GM18519 (cell line): ENCODE results near the gene LETM1.

Experiments
- ATAC-seq: cut with Tn5 transposase; IDR thresholded peaks from one replicate; pipeline ENCODE4 v1.9.1; 2021; ENCODE audit warnings: mild to moderate bottlenecking, moderate library complexity; ENCODE audit not compliant: unreplicated experiment, low FRiP score

Gene LETM1

DNA sequence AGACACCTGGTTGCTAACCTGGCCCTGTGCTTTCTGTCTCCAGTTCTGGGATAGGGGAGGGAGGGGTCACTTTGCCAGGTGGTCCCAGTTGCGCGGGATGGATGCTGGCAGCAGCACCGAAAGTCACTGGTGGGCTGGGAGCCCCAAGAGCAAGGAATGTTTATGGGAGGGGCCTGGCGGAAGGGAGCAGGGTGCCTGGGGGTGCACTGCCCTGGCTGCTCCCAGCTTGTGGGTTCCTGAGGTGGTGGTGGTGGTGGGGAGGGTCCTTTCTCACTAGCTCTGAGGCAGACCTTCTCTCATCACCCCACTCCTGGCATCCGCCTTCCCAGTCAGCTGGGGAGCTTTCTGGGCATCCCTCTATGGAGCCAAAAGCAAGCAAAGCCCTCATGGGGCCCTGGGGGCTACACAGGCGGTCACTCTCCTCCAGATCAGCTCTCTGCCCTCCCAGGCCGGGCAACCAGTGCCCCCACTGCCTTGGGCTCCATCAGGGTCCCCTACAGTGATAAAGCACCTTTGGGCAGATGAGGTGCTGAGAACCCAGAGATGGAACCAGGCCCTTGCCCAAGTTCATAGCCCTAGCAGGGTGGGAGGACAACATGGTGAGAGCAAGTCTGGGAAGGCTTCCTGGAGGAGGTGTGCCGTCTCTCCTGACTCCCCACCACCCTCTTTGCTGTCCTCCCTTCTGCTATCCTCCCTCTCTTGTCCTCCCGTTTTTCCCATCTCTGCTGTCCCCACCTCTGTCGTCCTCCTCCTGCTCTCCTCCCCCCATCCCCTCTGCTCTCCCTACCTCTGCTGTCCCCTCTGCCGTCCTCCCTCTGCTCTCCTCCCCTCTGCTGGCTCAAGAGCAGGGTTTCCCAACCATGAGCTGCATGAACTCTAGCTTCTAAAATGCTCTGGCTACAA lies 46.9 kb downstream of the LETM1 start:
- no peak for ATAC-seq

DNA sequence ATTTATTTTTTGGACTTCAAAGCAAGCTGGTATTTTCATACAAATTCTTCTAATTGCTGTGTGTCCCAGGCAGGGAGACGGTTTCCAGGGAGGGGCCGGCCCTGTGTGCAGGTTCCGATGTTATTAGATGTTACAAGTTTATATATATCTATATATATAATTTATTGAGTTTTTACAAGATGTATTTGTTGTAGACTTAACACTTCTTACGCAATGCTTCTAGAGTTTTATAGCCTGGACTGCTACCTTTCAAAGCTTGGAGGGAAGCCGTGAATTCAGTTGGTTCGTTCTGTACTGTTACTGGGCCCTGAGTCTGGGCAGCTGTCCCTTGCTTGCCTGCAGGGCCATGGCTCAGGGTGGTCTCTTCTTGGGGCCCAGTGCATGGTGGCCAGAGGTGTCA lies 47.6 kb downstream of the LETM1 start:
- no peak for ATAC-seq

GRCh38 chr4:1807332-1807777 lies 48.6 kb downstream of the LETM1 start:
- no peak for ATAC-seq

DNA sequence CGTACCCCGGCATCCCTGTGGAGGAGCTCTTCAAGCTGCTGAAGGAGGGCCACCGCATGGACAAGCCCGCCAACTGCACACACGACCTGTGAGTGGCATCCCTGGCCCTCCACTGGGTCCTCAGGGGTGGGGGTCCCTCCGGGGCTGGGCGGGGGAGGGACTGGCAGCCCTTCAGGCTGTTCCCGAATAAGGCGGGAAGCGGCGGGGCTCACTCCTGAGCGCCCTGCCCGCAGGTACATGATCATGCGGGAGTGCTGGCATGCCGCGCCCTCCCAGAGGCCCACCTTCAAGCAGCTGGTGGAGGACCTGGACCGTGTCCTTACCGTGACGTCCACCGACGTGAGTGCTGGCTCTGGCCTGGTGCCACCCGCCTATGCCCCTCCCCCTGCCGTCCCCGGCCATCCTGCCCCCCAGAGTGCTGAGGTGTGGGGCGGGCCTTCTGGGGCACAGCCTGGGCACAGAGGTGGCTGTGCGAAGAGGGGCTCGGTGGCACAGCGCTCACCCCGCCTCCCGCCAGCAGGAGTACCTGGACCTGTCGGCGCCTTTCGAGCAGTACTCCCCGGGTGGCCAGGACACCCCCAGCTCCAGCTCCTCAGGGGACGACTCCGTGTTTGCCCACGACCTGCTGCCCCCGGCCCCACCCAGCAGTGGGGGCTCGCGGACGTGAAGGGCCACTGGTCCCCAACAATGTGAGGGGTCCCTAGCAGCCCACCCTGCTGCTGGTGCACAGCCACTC lies 49.2 kb downstream of the LETM1 start:
- ATAC-seq: no peak

DNA sequence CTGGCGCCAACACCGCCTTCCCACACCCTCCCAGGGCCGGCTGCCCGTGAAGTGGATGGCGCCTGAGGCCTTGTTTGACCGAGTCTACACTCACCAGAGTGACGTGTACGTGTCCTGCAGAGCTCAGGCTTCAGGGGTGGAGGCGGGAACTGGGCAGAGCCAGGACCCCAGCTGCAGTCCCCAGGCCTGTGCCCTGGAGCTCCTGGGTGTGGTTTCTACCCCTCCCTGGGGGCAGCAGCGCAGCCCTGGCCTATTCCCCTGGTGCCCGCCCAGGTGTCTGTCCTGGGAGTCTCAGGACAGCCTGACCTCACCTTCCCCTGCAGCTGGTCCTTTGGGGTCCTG lies 49.8 kb downstream of the LETM1 start:
- no peak for ATAC-seq

DNA sequence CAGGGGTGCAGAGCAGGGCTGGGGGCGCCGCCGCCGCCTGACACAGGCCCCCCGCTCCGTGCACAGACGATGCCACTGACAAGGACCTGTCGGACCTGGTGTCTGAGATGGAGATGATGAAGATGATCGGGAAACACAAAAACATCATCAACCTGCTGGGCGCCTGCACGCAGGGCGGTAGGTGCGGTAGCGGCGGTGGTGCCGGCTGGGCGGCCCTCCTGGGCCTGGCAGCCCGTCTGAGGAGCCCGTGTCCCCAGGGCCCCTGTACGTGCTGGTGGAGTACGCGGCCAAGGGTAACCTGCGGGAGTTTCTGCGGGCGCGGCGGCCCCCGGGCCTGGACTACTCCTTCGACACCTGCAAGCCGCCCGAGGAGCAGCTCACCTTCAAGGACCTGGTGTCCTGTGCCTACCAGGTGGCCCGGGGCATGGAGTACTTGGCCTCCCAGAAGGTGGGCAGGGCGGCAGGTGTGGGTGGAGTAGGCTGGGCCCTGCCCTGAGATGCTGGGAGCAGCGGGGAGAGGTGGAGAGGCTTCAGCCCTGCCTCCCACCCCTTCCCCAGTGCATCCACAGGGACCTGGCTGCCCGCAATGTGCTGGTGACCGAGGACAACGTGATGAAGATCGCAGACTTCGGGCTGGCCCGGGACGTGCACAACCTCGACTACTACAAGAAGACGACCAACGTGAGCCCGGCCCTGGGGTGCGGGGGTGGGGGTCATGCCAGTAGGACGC lies 50.3 kb downstream of the LETM1 start:
- no peak for ATAC-seq

DNA sequence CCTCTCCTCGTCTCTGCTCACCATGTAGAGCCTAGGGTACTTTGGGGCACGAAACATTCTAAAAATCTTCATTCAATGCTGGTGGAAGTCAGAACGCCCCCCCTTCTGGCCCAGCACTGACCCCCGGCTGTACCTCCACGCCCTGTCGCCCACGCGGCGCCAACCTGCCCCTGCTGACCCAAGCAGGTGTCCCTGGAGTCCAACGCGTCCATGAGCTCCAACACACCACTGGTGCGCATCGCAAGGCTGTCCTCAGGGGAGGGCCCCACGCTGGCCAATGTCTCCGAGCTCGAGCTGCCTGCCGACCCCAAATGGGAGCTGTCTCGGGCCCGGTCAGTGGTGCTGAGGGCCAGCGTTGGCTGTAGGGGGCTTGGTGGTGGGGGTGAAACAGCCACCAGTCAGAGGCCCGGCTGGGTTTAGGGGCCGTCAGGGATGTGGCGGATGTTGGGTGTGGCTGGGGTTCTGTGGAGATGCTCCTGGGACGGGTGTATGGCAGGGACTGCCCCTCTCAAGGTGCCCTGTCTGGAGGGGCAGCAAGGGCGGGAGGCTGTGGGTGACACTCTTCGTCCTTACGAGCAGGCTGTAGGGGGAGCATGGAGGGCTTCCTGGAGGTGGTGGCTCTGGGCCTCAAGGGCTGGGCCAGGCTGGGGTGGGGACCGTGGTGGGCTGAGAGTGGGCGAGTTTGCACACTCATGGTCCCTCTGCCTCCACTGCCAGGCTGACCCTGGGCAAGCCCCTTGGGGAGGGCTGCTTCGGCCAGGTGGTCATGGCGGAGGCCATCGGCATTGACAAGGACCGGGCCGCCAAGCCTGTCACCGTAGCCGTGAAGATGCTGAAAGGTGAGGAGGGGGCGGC lies 51.1 kb downstream of the LETM1 start:
- no peak for ATAC-seq

GRCh38 chr4:1803523-1804423 lies 52.2 kb downstream of the LETM1 start:
- ATAC-seq: no peak

- no peak for ATAC-seq
Observed at GRCh38 chr4:1802720-1803522, 53.0 kb downstream of the LETM1 start.

GRCh38 chr4:1802151-1802715 lies 53.7 kb downstream of the LETM1 start:
- no peak for ATAC-seq

DNA sequence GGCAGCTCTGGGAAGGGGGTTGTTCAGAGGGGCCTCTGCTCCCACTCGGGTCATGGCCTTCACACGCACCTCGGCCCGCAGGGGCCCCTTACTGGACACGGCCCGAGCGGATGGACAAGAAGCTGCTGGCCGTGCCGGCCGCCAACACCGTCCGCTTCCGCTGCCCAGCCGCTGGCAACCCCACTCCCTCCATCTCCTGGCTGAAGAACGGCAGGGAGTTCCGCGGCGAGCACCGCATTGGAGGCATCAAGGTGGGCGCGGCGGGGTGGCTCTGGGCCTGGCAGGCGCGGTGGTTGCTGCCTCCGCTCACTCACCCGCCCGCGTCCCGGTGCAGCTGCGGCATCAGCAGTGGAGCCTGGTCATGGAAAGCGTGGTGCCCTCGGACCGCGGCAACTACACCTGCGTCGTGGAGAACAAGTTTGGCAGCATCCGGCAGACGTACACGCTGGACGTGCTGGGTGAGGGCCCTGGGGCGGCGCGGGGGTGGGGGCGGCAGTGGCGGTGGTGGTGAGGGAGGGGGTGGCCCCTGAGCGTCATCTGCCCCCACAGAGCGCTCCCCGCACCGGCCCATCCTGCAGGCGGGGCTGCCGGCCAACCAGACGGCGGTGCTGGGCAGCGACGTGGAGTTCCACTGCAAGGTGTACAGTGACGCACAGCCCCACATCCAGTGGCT lies 54.5 kb downstream of the LETM1 start:
- no peak for ATAC-seq

GRCh38 chr4:1800805-1801204 lies 55.2 kb downstream of the LETM1 start:
- no peak for ATAC-seq

GRCh38 chr4:1799387-1800375 lies 56.3 kb downstream of the LETM1 start:
- ATAC-seq: no peak

DNA sequence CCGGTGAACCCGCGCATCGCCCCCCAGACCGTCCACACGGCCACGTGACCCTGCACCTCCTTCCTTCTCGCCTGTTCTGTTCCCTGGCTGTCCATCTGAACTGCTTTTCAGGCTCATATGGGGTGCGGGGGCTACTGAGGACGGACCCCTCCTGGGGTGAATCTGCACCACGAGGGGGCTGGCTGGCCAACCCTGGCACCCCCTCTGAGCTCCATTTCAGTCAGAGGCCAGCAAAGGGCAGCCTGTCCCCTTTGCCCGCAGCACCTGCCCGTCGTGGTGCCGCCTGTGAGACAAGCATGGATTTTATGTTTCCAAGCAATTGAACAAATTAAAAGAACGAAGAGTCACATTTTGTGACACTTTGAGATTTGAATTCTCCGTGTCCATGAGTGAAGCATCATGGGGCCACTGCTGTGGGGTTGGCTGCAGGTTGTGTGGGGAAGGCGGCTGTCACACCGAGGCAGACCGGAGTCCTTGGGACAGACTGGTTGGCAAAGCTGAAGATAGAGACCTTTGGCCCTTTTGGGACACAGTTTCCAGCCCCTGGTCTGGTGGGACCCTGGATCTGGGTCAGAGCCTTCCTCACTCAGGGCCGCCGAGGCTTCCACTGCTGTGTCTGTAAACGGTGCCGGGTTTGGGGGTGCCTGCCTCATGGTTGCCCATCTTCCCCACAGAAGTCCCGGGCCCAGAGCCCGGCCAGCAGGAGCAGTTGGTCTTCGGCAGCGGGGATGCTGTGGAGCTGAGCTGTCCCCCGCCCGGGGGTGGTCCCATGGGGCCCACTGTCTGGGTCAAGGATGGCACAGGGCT lies 57.2 kb downstream of the LETM1 start:
- no peak for ATAC-seq

DNA sequence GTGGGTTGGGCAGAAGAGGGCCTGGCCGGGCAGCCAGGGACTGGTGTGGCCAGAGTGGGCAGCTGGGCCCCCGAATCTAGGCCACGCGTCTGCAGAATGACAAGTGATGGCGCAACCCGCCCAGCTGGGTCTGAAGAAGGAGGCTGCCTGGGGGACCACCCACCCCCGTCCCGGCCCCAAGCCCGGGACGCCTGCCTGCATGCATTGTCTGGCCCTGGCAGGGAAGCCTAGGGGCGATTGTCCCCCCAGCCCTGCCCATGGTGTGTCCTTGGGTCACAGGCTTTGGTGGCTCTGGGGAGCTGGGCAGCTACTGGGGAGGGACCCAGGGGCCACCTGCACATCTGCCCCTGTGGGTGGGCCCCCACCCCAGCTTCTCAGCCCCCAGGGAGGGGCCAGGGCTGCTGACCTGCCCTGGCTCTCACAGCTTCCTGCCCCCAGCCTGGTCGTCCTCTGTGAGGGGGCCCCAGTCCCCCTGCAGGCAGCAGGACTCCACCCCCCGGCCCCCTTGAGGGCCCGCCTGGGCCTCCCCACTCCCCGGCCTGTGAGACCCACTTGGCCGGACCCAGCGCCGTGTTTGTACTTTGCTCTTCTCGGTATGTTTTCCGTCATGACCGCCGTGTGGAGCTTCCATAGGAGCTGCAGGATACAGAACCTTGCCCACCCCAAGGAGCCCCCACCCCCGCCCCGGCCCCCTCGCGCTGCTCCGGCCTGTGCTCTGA lies 57.9 kb downstream of the LETM1 start:
- no peak for ATAC-seq
